ENCODE data around the gene ST3GAL3. TPM values are rescaled to one million over a fixed set of nuclear protein-coding genes. Genes with fewer than 3 reads are reported as not detected.

ST3GAL3 gene
- total and polyA plus RNA-seq, 10 of the 15 experiments (the other 5 are each of a cell fraction or from before 2014, with no cell fraction given), result 1.2 to 19.3 (median 11.0) TPM

GRCh38 chr1:43844114-43844513 lies 136.8 kb downstream of the ST3GAL3 start:
- DNase-seq (ENCODE audit: low read depth, low spot score), result no peak
- Histone ChIP-seq H3K4me2 (ENCODE audit: control insufficient read depth, insufficient read depth) (no peak overlapping the region), H3K79me2 (ENCODE audit: control insufficient read depth, insufficient read depth, low read length) (no peaks in the 10 kb centered on the region), H3K4me3 (no peak overlapping the region), H2AFZ (ENCODE audit: control insufficient read depth, low read depth, low read length) (no peak overlapping the region), H3K9ac (ENCODE audit: control insufficient read depth, insufficient read depth, low read length) (no peak overlapping the region), H3K36me3 (ENCODE audit: control insufficient read depth in 2 of 2, insufficient read depth in 2 of 2, low read length in 1 of 2) (peaks cover 0 to 9% of the 10 kb centered on the region in 2 experiments; a peak in 2 of 4 replicates), H3K27ac (ENCODE audit: control insufficient read depth, insufficient read depth) (no peak overlapping the region), H3K4me1 (ENCODE audit: control insufficient read depth, insufficient read depth, low read length) (peaks cover 8% of the 10 kb centered on the region), H3K9me3 (replicated peaks; ENCODE audit: control insufficient read depth, insufficient read depth, low read length) (peaks cover 2% of the 10 kb centered on the region; the same call in 2 of the 3 replicates), H4K20me1 (ENCODE audit: control insufficient read depth, insufficient read depth) (no peaks in the 10 kb centered on the region), H3K27me3 (replicated peaks in 1 of 2; ENCODE audit: control insufficient read depth in 2 of 2, insufficient read depth in 2 of 2, low read length in 1 of 2) (no peaks in the 10 kb centered on the region)
- in situ Hi-C loops (cut with MboI), result no loop called here
- ChIA-PET SMC1A (ENCODE audit: uncharacterized antibody, unreplicated experiment) (interaction anchor here (1.0 to 2.1 kb wide), 4 partner anchors 10 to 87 kb away, joined by 3 to 9 read pairs (median 4); no protein-coding TSS in a partner anchor), POLR2A (interaction anchor here (0.6 kb wide), 1 partner anchor 1035 kb away, joined by 3 read pairs; no protein-coding TSS in a partner anchor), CTCF (interaction anchor here (1.3 to 1.7 kb wide), 4 partner anchors 9 to 90 kb away, joined by 3 to 9 read pairs (median 4); no protein-coding TSS in a partner anchor), RAD21 (ENCODE audit: unreplicated experiment) (interaction anchor here (0.8 to 1.8 kb wide), 3 partner anchors 12 to 91 kb away, joined by 3 to 5 read pairs (median 3); no protein-coding TSS in a partner anchor)
- intact Hi-C loops (cut with micrococcal nuclease; ENCODE audit: unreplicated experiment), result no loop called here
- no peak for FAIRE-seq
- no TSS peak for BruUV-seq (replicated peaks)
- ATAC-seq, result no peak
- 82% methylated on average over 1 of the region's 1 CpG for WGBS (ENCODE audit: insufficient coverage, insufficient replicate concordance, low lambda C conversion rate, missing lambda C conversion rate)
- TF ChIP-seq IRF3 (IDR thresholded peaks at IDR 0.05) (no peak), MYC (IDR thresholded peaks at IDR 0.05; ENCODE audit: insufficient read depth, insufficient read length, insufficient replicate concordance, low read length, severe bottlenecking) (no peak), PML (IDR thresholded peaks at IDR 0.05; ENCODE audit: low read length) (no peak), NFXL1 (IDR thresholded peaks at IDR 0.05; ENCODE audit: borderline replicate concordance) (no peak), RELA (IDR thresholded peaks at IDR 0.05; ENCODE audit: borderline replicate concordance, partially characterized antibody) (no peak), TBL1XR1 (IDR thresholded peaks at IDR 0.05; ENCODE audit: low read depth, low read length) (no peak), USF1 (IDR thresholded peaks at IDR 0.05; ENCODE audit: borderline replicate concordance, extremely low read length, insufficient read depth, low read depth, low read length) (no peak), GABPA (IDR thresholded peaks at IDR 0.05; ENCODE audit: low read depth) (no peak), SKIL (IDR thresholded peaks at IDR 0.05; ENCODE audit: low read depth, poor library complexity, severe bottlenecking) (no peak), CHD1 (IDR thresholded peaks at IDR 0.05; ENCODE audit: low read depth, low read length) (no peak), TCF3 (IDR thresholded peaks at IDR 0.05; ENCODE audit: borderline replicate concordance, insufficient read depth, low read depth, low read length) (no peak), E4F1 (IDR thresholded peaks at IDR 0.05; ENCODE audit: borderline replicate concordance, partially characterized antibody) (no peak), NKRF (conservative IDR thresholded peaks at IDR 0.05) (no peak), KDM1A (IDR thresholded peaks at IDR 0.05; ENCODE audit: borderline replicate concordance) (no peak)

Measured in GM12878 (cell line).